Mesenchymal stem cell (in vitro differentiated cells and primary cell): ENCODE data around the gene PHKA2.
"Not testable (repeated sequence)": the region's sequence is repeated elsewhere in the genome, so short reads cannot be mapped to it uniquely, and the experiment has no call there.

ENCODE experiments used
- DNase-seq: peaks from one replicate; pipeline ENCODE4 v3.0.0-alpha.2; 2013
- H2AFZ ChIP-seq: one replicate; pipeline ENCODE4 v1.6.1; 2013; ENCODE audit warnings: low read depth, mild to moderate bottlenecking, control low read depth, inconsistent platforms, low read length, moderate library complexity
- H2AK5ac ChIP-seq: 2 replicates; pipeline ENCODE4 v1.6.1; 2013; ENCODE audit warnings: low read length, moderate library complexity, mild to moderate bottlenecking, inconsistent platforms; ENCODE audit not compliant: severe bottlenecking
- H2BK120ac ChIP-seq: one replicate; pipeline ENCODE4 v1.6.1; 2013; ENCODE audit warnings: low read depth, mild to moderate bottlenecking, inconsistent platforms, low read length, moderate library complexity
- H2BK12ac ChIP-seq, 2 experiments: one replicate each; pipeline ENCODE4 v1.6.1; 2013; ENCODE audit warnings: inconsistent platforms in 2 of 2, low read length in 2 of 2, mild to moderate bottlenecking in 2 of 2, moderate library complexity in 2 of 2, control low read depth in 1 of 2
- H2BK15ac ChIP-seq: one replicate; pipeline ENCODE4 v1.6.1; 2013; ENCODE audit warnings: mild to moderate bottlenecking, low read depth, inconsistent platforms; ENCODE audit not compliant: poor library complexity, severe bottlenecking
- H2BK5ac ChIP-seq: 2 replicates; pipeline ENCODE4 v1.6.1; 2013; ENCODE audit warnings: low read depth, mild to moderate bottlenecking, low read length, control low read depth, inconsistent platforms; ENCODE audit not compliant: poor library complexity, severe bottlenecking
- H3K14ac ChIP-seq, 2 experiments: one replicate each; pipeline ENCODE4 v1.6.1; 2013; ENCODE audit warnings: inconsistent platforms in 2 of 2, low read length in 2 of 2, control low read depth in 1 of 2, mild to moderate bottlenecking in 1 of 2, moderate library complexity in 1 of 2
- H3K18ac ChIP-seq, 2 experiments: one replicate each; pipeline ENCODE4 v1.6.1; 2013; ENCODE audit warnings: inconsistent platforms in 2 of 2, low read length in 2 of 2, control low read depth in 1 of 2, low read depth in 1 of 2, mild to moderate bottlenecking in 1 of 2
- H3K23ac ChIP-seq, 2 experiments: one replicate each; pipeline ENCODE4 v1.6.1; 2013; ENCODE audit warnings: inconsistent platforms in 2 of 2, low read length in 2 of 2, mild to moderate bottlenecking in 2 of 2, moderate library complexity in 2 of 2, control low read depth in 1 of 2
- H3K27ac ChIP-seq: 2 replicates; pipeline ENCODE4 v1.5.1; 2013; ENCODE audit warnings: mild to moderate bottlenecking, moderate library complexity, low read length, control low read depth, inconsistent platforms; ENCODE audit not compliant: poor library complexity, severe bottlenecking
- H3K27me3 ChIP-seq, 2 experiments: 2 replicates each; pipeline versions ENCODE4 v1.6.1 to v1.7.0; 2013; ENCODE audit warnings: low read length in 2 of 2, mild to moderate bottlenecking in 2 of 2, moderate library complexity in 2 of 2, control low read depth in 1 of 2, inconsistent platforms in 1 of 2; ENCODE audit not compliant: control insufficient read depth in 1 of 2, insufficient read depth in 1 of 2
- H3K36me3 ChIP-seq, 2 experiments: 2 replicates each; pipeline versions ENCODE4 v1.6.1 to v1.7.0; 2013; ENCODE audit warnings: low read length in 2 of 2, control low read depth in 1 of 2, inconsistent platforms in 1 of 2, low read depth in 1 of 2, mild to moderate bottlenecking in 1 of 2; ENCODE audit not compliant: insufficient read depth in 2 of 2, control insufficient read depth in 1 of 2
- H3K4ac ChIP-seq, 2 experiments: one replicate each; pipeline ENCODE4 v1.6.1; 2013; ENCODE audit warnings: inconsistent platforms in 2 of 2, low read length in 2 of 2, mild to moderate bottlenecking in 2 of 2, moderate library complexity in 2 of 2, control low read depth in 1 of 2, low read depth in 1 of 2
- H3K4me1 ChIP-seq: 2 replicates; pipeline ENCODE4 v1.6.1; 2013; ENCODE audit warnings: low read depth, low read length, control low read depth; ENCODE audit not compliant: control insufficient read depth, insufficient read depth
- H3K4me2 ChIP-seq: 2 replicates; pipeline ENCODE4 v1.6.1; 2013; ENCODE audit warnings: low read length, mild to moderate bottlenecking, inconsistent platforms; ENCODE audit not compliant: poor library complexity, severe bottlenecking
- H3K4me3 ChIP-seq, 2 experiments: 2 replicates each; pipeline versions ENCODE4 v1.5.1 to v1.7.0; 2013; ENCODE audit warnings: low read length in 2 of 2, mild to moderate bottlenecking in 2 of 2, control low read depth in 1 of 2, low read depth in 1 of 2; ENCODE audit not compliant: insufficient read depth in 1 of 2
- H3K79me1 ChIP-seq: replicated peaks from 2 replicates; pipeline ENCODE4 v1.6.1; 2013; ENCODE audit warnings: mild to moderate bottlenecking, control low read depth, low read length, inconsistent platforms; ENCODE audit not compliant: poor library complexity, severe bottlenecking
- H3K9ac ChIP-seq: 2 replicates; pipeline ENCODE4 v1.7.0; 2013; ENCODE audit warnings: mild to moderate bottlenecking, low read length, moderate library complexity
- H3K9me3 ChIP-seq: 2 replicates; pipeline ENCODE4 v1.7.0; 2013; ENCODE audit warnings: mild to moderate bottlenecking, low read length; ENCODE audit not compliant: control insufficient read depth
- H4K8ac ChIP-seq: one replicate; pipeline ENCODE4 v1.6.1; 2013; ENCODE audit warnings: inconsistent platforms, mild to moderate bottlenecking, low read length, moderate library complexity
- H4K91ac ChIP-seq: one replicate; pipeline ENCODE4 v1.6.1; 2013; ENCODE audit warnings: mild to moderate bottlenecking, low read length, inconsistent platforms
- WGBS: methylation state at CpG from one replicate; pipeline ENCODE4 v1.1.7; 2013; ENCODE audit warnings: mixed read lengths; 5-methylcytosine and 5-hydroxymethylcytosine counted together

Gene PHKA2

DNA sequence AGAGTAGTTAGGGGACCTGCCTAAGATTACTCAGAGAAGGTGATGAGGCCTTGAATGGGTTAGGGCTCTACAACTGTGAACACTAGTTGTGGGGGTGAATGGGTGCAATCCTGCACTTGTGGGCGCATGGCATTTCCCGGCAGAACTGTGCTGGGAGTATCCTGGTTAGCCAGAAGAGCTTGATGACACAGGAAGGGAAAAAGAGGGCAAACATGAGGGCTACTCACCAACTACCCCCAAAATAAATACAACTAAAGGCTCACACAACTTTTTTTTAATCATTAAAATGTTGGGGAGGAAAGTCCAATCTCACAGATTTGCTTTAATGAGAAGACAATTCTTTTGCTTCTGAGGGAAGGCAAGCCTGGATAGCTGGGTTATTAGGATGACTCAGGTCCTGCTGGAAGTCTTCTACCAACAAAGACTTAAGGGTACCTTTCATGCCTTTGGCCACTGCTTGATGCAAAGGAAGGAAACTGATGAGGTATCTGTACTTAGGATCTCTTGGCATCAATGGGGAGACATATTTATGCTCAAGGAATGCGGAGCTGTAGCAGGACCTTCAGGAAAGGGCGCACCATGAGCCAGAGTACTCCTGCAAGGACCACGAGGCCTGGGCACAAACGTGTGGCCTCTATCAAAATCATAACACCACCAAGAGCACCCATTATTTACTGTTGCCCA lies 2.6 kb downstream of the PHKA2 start:
- no peak for DNase-seq
- no peak overlapping the region for H2BK12ac ChIP-seq

DNA sequence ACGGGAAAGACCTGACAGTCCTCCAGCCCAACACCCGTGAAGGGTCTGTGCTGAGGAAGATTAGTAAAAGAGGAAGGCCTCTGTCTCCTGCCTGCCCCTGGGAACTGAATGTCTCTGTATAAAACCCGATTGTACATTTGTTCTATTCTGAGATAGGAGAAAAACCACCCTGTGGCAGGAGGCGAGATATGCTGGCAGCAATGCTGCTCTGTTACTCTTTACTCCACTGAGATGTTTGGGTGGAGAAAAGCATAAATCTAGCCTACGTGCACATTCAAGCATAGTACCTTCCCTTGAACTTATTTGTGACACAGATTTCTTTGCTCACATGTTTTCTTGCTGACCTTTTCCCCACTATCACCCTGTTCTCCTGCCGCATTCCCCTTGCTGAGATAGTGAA lies 3.7 kb downstream of the PHKA2 start:
- 84% methylated on average over 4 of the region's 6 CpGs for WGBS

More for the DNA sequence above, 2.6 kb downstream of the PHKA2 start:
- H4K8ac ChIP-seq, result no peak overlapping the region
- no peak overlapping the region for H3K14ac ChIP-seq
- no peaks in the 10 kb centered on the region for H3K9me3 ChIP-seq
- H2BK15ac ChIP-seq, result no peak overlapping the region
- no peak overlapping the region for H2BK5ac ChIP-seq
- H3K4me1 ChIP-seq, result peaks cover 3% of the 10 kb centered on the region
- peaks cover 2% of the 10 kb centered on the region for H3K79me1 ChIP-seq
- H2AK5ac ChIP-seq, result no peak overlapping the region
- H2BK120ac ChIP-seq, result no peak overlapping the region
- no peaks in the 10 kb centered on the region for H3K27me3 ChIP-seq
- H2AFZ ChIP-seq, result no peak overlapping the region
- no peak overlapping the region for H3K4me2 ChIP-seq
- H3K36me3 ChIP-seq, result no peaks in the 10 kb centered on the region
- H3K27ac ChIP-seq, result no peak overlapping the region
- H3K18ac ChIP-seq, result no peak overlapping the region
- H3K4me3 ChIP-seq, result no peak overlapping the region
- H3K4ac ChIP-seq, result no peak overlapping the region
- H4K91ac ChIP-seq, result no peak overlapping the region
- no peak overlapping the region for H3K9ac ChIP-seq
- WGBS, result 89% methylated on average over 4 of the region's 6 CpGs
- no peak overlapping the region for H3K23ac ChIP-seq

DNA sequence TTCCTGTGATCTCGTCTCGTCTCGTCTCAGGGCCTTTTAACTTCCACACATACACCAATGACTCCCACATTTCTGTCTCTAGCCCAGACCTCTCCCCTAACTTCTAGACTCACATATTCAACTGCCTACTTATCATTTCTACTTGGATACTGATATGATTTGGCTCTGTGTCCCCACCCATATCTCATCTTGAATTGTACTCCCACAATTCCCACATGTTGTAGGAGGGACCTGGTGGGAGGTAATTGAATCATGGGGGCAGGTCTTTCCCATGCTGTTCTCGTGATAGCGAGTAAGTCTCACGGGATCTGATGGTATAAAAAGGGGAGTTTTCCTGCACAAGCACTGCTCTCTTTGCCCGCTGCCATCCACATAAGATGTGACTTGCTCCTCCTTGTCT lies 8.9 kb downstream of the PHKA2 start:
- H3K18ac ChIP-seq, result no peak overlapping the region
- H3K27me3 ChIP-seq, result no peaks in the 10 kb centered on the region
- H3K4ac ChIP-seq, result no peak overlapping the region
- no peak overlapping the region for H3K27ac ChIP-seq
- no peak overlapping the region for H3K23ac ChIP-seq
- no peak overlapping the region for H2AFZ ChIP-seq
- H3K9me3 ChIP-seq, result no peaks in the 10 kb centered on the region
- peaks cover 1% of the 10 kb centered on the region for H3K4me1 ChIP-seq
- no peak overlapping the region for H4K8ac ChIP-seq
- H3K9ac ChIP-seq, result no peak overlapping the region
- H2BK15ac ChIP-seq, result no peak overlapping the region
- H3K36me3 ChIP-seq, result no peaks in the 10 kb centered on the region
- peaks cover 3% of the 10 kb centered on the region for H3K79me1 ChIP-seq
- no peak overlapping the region for H2BK5ac ChIP-seq
- no peak overlapping the region for H3K4me2 ChIP-seq
- no peak overlapping the region for H3K14ac ChIP-seq
- DNase-seq, result no peak
- no peak overlapping the region for H2BK120ac ChIP-seq
- WGBS, result over 99% methylated on average over 5 of the region's 7 CpGs
- no peak overlapping the region for H4K91ac ChIP-seq
- no peak overlapping the region for H2BK12ac ChIP-seq
- H2AK5ac ChIP-seq, result no peak overlapping the region
- no peak overlapping the region for H3K4me3 ChIP-seq

More for the DNA sequence above, 3.7 kb downstream of the PHKA2 start:
- H3K9ac ChIP-seq, H3K4me2 ChIP-seq, H3K27me3 ChIP-seq, H3K4me1 ChIP-seq, H2AK5ac ChIP-seq, H3K18ac ChIP-seq, H3K14ac ChIP-seq, H2AFZ ChIP-seq, H3K79me1 ChIP-seq, H4K8ac ChIP-seq, H2BK12ac ChIP-seq, H2BK120ac ChIP-seq, H3K4ac ChIP-seq, H3K23ac ChIP-seq, H3K4me3 ChIP-seq, H2BK5ac ChIP-seq, H3K27ac ChIP-seq, H3K9me3 ChIP-seq, H3K36me3 ChIP-seq, H2BK15ac ChIP-seq, H4K91ac ChIP-seq, DNase-seq: not testable (repeated sequence)

DNA sequence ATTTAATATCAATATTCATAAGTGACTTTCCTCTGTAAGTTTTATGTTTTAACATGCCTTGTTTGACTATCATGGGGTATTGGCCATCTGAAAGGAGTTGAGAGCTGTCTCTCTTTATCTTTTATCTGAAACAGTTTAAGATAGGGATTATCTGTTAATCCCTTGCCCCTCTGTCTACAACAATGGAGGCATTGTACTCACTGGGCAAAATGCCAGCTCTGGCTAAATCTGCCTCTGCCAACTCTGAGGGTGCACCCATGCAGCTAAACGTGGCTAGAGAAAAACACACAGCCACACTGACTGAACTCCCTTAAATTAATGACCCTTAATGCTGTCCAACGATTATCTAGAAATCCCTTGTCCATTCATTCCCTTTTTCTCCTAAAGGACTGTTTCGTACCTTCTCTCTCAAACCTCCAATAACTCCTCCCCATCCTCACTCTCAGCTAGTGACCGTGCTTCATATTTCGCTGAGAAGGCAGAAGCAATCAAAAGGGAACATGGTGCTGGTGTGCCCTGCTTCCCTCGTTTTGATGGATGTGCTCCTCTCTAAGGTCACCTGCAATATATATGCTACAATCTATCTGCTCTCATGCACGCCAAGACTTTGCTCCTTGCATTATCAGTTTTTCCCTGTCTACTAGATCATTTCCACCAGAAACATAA lies 10.3 kb downstream of the PHKA2 start:
- no peaks in the 10 kb centered on the region for H3K36me3 ChIP-seq
- H4K8ac ChIP-seq, result no peak overlapping the region
- H2BK5ac ChIP-seq, result no peak overlapping the region
- H3K27me3 ChIP-seq, result no peaks in the 10 kb centered on the region
- H2AFZ ChIP-seq, result no peak overlapping the region
- H3K4me2 ChIP-seq, result no peak overlapping the region
- H2BK12ac ChIP-seq, result no peak overlapping the region
- no peak overlapping the region for H3K27ac ChIP-seq
- H3K23ac ChIP-seq, result no peak overlapping the region
- H2BK120ac ChIP-seq, result no peak overlapping the region
- H2BK15ac ChIP-seq, result no peak overlapping the region
- H3K4me3 ChIP-seq, result no peak overlapping the region
- no peak overlapping the region for H2AK5ac ChIP-seq
- H3K9me3 ChIP-seq, result no peaks in the 10 kb centered on the region
- H3K4ac ChIP-seq, result no peak overlapping the region
- H3K14ac ChIP-seq, result no peak overlapping the region
- H3K4me1 ChIP-seq, result peaks cover 1% of the 10 kb centered on the region
- H3K18ac ChIP-seq, result no peak overlapping the region
- DNase-seq, result no peak
- no peak overlapping the region for H4K91ac ChIP-seq
- no peak overlapping the region for H3K9ac ChIP-seq
- WGBS, result 92% methylated on average over 7 of the region's 7 CpGs
- H3K79me1 ChIP-seq, result peaks cover 3% of the 10 kb centered on the region
